ENCODE data around the gene SORL1. TPM values are rescaled to one million over a fixed set of nuclear protein-coding genes. Genes with fewer than 3 reads are reported as not detected.

The SORL1 gene
- total RNA-seq, 2 donors from 2014 or later: 9.6 to 10.6 TPM

DNA sequence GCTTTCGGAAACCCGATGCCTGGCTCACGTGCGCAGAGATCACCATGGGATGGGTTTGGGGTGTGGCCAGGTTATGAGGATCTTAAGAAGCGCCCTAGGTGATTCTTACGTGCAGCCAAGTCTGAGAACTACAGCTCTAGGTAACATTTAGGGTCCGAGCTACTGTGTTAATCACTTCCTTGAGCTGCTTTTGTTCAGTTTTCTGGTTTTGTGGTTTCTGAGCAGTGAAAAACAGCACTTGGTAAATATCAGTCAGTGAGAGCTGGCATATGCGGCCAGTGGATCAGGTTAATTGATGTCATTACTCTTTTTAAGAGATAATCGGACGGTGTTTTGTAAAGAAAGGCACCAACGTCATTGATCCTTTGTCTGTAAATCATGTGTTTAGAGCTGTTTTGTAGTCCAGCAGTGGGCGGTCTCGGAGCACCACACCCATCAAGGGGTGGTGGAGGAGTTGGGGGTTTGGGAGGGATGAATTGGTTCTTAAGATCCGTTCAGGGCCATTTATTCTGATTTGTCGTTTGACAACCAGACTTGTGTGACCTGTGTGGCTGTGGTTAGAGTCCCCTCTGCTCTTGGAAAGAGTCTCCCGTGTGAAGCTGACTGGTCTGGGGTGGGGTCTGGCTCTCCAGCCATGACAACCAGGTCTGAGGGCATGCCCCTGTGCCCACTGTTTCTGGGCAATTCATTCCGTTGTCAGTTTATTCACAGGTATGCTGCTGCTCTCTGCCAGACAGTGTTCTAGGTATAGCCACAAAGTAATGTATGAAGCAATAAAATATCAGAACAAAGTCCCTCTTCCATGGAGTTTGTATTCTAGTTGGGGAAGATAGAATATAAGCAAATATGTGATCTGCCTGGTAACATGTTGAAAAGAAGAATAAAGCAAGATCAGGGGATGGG lies 62.6 kb downstream of the SORL1 start:
- DNase-seq (no peak), ATAC-seq (no peak)
- intact Hi-C loops (cut with DNase I): no loop called here

DNA sequence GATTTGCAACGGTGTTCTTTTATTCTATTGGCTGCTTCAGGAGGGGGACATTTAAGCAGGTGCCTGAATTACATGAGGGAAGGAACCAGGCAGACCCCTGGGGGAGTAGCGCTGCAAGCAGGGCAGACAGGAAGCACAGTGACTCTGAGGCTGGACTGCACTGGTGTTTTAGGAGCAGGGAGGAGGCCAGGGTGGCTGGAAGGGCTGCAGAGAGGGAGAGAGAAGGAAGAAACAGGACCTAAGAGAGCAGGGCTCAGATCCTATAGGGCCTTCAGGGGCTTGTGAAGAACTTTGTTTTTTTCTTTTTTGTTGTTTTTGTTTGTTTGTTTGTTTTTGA lies 63.2 kb downstream of the SORL1 start:
- ATAC-seq (no peak), DNase-seq (no peak)
- intact Hi-C loops (cut with DNase I): no loop called here

DNA sequence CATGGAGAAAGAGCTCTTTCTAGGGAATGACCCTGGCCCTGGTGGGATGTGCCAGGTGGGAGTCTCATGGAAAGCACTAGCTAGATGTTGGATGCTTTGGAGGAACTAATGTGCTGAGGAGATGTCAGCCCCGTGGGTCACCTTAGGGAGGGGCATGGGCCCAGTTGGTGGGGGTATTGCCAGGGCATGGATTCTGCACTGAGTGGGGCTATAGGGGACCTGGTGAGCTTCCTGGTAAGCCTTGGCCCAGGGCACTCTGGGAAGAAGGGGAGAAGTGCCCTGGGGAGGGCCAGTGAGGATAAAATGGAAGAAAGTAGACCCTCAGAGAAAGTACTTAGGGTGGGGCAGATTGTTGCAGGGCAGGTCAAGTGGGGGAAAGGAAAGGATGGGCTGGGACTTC lies 65.9 kb downstream of the SORL1 start:
- intact Hi-C loops (cut with DNase I): no loop called here
- DNase-seq: no peak
- no peak for ATAC-seq

DNA sequence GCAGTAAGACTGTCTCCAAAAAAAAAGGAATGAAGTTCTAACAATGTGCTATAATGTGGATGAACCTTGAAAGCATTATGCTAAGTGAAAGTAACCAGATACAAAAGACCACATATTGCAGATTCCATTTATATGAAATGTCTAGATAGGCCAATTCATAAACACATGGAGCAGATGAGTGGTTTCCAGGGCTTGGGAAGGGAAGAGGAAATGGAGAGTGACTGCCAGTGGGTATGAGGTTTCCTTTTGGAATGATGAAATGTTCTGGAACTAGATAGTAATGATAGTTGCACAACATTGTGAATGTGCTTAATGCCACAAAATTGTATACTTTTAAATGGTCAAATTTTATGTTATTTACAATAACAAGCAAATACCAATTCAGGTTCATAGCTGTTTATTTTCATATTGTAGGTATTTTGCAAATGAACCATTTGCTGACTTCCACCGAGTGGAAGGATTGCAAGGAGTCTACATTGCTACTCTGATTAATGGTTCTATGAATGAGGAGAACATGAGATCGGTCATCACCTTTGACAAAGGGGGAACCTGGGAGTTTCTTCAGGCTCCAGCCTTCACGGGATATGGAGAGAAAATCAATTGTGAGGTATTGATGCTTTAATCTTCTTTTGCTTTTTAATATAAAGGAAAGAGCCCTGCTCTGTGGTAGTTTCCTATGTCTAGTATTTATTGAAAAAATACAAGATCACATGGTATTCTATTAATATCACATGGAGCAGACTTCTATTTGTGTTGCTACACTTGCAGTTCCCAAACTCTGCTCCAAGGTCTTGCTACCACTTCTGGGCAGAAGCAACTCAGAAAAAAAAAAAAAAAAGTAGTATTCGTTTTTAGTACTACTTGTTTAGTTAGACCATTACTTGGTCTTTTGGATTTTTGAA lies 68.4 kb downstream of the SORL1 start:
- DNase-seq: no peak
- intact Hi-C loops (cut with DNase I): no loop called here
- peak; percentile 49 to 59 for ATAC-seq

DNA sequence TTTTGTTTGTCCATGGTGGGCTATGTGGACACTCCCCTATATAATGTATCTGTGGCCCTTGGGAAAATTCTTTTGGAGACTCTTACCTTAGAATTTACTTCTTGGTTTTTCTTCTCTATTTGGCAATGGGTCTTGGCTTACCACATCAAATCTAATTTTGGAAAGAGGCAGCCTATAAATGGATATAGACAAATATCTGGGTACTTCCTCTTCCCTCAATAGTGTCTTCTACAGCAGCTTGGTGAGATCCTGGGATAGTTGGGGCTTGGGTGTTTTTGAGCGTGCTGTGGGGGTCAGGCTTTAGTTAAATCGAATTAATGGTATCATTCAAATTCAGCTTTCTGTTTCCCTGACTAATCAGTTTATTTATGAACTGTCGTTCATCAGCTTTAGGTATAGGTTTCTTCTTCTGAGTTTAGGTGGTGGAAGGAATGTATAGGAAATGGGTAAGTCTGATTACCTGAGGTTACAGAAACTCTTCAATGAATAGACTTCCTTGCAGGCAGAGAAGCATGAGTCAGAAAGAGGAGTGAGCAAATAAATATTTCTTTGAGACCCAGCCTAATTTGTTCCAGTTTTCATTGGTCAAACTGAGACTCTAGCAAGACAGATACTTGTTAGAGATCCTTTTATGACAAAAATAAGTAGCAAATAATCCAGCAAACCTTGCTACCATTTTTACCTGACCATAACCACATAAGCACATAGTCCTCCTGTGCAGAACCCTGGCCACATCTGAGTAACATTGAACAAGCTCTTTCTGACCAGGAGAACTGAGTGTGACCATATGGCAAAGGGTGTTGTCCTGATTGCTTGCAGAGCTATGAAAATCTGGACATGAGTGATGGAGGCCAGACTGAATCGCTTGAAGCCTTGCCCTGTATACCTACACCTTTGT lies 69.3 kb downstream of the SORL1 start:
- intact Hi-C loops (cut with DNase I): no loop called here
- no peak for ATAC-seq
- DNase-seq: no peak

DNA sequence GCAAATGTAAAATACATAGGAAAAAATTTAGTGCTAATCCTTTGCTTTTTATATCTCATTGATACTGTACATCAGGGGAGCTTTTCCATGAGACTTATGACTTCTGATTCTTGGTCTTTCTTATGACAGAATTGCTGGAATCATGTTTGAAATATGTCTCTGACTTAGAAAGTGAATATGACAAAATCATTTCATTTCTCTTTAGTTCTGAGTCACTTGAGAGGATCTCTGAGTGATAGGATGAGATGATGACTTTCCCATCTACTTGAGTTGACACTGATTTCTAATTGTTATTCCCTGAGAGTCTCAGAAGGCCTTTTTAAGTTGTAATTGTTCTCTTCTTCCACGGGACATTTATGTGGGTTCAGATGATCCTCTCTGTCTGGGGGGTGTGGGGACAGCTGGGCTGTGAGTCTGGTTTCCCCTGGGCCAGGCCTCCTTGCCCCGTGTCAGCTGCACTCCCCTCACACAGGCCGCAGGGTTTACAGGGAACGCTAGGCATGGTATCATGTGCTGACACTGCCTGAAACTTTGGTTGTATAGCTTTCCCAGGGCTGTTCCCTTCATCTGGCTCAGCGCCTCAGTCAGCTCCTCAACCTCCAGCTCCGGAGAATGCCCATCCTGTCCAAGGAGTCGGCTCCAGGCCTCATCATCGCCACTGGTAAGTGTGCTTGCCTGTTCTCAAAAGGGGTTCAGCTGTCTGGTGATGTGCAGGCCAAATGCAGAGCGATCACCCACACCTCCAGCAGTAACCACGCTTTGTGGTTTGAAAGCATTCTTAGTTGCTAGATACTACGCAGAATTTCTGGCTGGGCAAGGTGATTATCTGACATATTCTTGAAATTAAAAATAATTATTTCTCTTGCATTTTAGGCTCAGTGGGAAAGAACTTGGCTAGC lies 70.2 kb downstream of the SORL1 start:
- ATAC-seq (no peak), DNase-seq (no peak)
- intact Hi-C loops (cut with DNase I): no loop called here

DNA sequence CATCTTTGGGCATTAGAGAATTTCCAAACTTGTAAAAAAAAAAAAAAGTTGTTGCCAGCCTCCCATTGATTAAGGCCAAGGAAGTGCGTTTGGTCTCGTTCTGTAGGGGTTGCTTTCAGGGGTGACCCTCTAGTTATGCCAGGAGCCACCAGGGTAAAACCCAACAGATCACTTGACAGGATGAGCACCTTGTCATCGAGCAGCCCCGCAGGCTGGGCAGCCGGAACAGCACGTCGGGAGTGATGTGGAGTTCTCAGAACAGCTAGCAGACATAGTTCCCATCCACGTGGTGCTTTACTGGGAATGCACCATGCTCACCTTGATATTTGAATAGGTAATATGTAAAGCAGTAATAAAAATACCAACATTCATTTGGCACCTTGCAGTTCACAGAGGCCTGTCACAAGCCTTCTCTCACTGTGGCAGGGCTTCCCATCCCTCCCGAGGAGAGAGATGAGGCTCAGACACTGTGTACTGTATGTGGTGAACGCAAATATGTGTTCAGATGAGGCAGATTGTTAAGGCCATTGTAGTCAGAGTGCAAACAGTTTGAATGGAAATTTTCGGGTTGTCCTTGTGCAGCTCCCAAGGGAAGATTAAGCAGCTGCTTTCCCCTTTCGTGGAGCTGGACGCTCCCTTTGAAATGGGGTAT lies 71.6 kb downstream of the SORL1 start:
- no peak for ATAC-seq
- no peak for DNase-seq
- intact Hi-C loops (cut with DNase I): no loop called here

DNA sequence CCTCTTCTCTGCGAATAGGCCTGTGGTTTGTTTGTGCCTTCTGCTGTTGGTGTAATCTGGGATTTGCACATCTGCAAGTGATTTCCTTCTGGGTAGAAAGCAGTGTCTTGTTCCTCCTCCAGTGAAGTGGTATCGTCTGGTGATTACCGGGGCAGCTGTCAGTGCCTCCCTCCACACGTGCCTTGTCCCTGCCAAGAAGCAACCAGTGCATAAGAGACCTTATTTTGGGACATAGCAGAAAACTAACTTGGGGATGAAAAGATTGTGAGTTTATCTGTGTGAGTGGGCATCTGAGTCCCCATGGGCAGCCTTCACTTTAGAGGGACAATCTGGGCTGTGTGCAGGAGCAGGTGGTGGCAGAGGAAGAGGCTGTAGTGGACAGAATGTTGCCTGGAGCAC lies 72.1 kb downstream of the SORL1 start:
- ATAC-seq (no peak), DNase-seq (no peak)
- intact Hi-C loops (cut with DNase I): no loop called here

DNA sequence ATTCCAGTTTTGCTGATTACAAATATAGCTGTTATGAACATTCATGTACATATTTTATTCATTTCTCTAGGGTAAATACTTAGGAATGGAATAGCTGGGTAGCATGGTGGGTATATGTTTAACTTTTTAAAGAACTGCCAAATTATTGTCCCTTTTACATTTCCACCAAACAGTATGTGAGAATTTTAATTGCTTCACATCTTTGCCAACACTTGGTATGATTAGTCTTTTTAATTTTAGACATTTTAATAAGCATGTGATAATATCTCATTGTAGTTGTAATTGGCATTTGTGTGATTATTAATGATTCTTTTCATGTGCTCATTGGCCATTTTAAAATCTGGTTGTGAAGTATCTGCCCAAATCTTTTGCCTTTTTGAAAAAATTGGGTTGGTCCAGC lies 73.3 kb downstream of the SORL1 start:
- DNase-seq (no peak), ATAC-seq (no peak)
- intact Hi-C loops (cut with DNase I): no loop called here

DNA sequence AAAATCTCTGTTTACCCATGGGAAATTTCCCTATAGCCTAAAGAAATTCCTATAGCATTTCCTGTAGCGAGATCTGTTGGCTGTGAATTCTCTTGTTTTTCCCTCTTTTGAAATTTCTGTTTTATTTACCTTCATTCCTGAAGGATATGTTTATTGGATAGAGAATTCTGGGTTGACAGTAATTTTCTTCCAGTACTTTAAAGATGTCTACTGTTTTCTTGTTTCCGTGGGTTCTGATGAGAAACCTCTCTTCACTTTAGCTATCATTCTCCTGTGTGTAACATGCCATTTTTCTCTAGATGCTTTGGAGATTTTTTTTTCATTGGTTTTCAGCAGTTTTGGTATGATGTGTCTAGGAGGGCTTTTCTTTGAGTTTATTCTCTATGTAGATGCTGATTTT lies 78.1 kb downstream of the SORL1 start:
- DNase-seq (no peak), ATAC-seq (no peak)
- intact Hi-C loops (cut with DNase I): loop anchor here in 1 of 2 donors (5.0 kb wide), 1 partner anchor 208 kb away; no protein-coding TSS in a partner anchor

DNA sequence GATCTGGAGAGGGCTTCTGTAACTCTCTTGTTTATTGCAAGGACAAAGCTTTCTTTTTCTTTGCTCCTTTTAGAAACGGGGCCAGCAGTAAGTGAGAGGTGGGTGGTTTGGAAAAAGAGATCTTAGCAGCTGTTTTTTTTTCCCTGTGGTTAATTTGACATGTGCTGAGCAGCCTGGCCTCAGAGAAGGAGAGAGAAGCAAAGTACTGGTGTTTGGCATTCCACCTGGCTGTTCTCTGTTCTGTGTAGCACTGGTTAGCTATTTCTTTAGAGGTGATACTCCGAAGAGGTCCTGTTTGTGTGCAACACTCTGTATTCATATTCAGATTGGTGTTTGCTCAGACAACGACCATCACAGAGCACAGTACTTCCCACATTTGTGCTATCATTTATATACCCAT lies 81.5 kb downstream of the SORL1 start:
- no peak for ATAC-seq
- no peak for DNase-seq
- intact Hi-C loops (cut with DNase I): loop anchor here in 1 of 2 donors (5.0 kb wide), 1 partner anchor 211 kb away; no protein-coding TSS in a partner anchor

DNA sequence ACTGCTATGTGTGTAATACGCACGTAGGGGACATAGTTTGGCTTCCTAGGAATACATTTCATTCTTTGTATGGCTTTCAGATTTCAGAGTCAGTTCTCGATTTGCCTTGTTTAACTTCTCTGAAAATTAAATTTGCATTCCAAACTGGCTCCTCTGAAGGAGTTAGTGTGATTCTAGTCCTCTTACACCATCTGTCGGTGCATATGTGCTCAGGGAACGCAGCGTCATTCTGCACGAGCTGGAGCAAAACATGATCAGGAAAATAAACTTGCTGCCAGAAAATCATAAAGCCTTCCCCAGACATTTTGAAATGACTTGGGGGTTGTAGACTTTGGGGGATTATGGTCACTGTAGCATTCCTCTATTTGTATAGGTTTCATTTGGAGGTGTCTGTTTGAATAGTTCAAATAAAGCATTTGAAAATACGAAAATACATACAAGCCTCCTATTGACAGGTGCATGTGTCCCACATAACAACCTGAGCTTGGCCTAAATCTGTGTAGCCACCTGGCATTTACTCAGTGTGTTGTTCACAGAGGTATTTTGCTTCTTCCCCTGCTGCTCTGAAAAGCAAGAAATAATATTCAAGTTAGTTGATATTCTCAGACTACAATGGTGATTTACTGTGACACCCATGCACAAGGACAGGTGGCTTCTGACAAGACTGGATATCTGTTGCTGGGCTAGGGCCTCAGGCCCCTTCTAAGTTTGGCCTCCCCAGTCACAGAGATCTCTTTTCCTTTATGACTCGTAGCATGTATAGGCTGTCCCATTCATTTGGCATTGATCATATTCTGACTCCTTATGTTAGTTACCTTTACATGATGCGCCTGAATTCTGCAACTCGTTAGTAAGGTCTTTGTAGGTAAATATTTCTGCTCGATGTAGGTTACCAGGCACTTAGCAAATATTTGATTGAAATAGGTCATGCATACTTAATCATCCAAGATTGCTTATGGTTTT lies 82.3 kb downstream of the SORL1 start:
- DNase-seq (no peak), ATAC-seq (peak; percentile 53 to 68)
- intact Hi-C loops (cut with DNase I): loop anchor here in 1 of 2 donors (5.0 kb wide), 1 partner anchor 212 kb away; no protein-coding TSS in a partner anchor

DNA sequence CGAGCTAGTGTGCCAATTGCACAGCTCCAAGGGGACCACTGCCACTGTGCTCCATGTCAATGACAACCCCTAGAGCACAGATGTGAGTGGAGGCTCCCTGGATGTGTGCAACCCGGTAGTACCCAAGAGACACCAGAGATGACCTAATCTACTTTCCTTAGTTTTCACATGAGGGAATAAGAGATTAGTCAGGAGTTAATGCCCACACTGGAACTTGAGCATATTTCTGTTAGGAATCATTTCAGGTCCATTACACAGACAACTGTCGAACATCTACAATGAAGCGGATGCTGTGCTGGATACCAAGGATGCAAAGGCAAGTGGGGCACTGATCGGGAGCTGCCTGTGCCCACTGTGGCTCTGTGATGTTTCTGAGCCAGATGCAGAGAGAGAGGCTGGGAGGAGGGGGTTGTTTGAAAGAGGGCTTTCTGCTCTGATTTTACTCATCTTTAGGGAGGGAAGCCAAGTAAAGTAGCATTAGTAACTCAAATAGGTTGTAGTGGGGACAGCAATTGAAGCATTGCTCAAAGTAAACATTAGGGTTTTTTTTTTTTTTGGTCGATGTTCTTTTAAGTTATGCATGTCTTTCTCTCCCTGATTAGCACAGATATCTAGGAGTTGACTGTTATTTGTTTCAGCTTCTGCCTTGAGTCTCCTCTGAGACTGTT lies 83.1 kb downstream of the SORL1 start:
- no peak for DNase-seq
- intact Hi-C loops (cut with DNase I): no loop called here
- ATAC-seq: no peak

DNA sequence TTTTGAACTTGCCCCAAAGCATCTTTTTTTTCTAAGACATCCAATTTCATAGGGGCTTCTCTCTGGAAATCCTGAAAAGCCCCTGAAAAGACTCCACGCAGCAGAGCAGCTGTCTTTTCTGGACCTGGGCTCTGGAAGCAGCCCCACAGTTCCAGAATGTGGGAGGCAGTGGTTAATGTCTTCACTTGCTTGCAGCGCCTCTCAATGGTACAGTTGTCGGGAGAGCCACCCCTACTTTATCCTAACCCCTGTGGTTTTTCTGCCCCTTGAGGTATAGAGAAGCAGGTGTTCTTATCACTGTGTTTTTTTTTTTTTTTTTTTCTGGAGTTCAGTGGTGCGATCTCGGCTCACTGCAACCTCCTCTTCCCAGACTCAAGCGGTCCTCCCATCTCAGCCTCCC lies 84.0 kb downstream of the SORL1 start:
- intact Hi-C loops (cut with DNase I): no loop called here
- no peak for ATAC-seq
- no peak for DNase-seq

DNA sequence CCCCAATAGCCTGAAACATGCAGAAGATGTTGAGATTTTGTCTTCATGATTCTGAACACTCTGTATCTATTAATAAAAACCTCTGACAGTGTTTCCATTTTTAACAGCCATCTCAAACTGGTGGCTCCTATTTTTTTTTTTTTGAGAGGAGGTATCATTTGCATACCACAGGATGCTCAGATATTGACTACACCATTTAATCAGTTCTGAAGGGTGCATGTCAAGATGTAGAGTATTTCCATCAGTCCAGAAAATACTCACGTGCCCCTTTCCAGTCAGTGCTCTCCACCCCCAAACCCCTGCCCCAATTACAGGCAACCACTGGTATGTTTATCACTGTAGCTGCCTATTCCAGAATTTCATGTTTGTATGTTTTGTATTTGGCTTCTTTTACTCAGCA lies 85.9 kb downstream of the SORL1 start:
- intact Hi-C loops (cut with DNase I): no loop called here
- no peak for DNase-seq
- ATAC-seq: no peak

DNA sequence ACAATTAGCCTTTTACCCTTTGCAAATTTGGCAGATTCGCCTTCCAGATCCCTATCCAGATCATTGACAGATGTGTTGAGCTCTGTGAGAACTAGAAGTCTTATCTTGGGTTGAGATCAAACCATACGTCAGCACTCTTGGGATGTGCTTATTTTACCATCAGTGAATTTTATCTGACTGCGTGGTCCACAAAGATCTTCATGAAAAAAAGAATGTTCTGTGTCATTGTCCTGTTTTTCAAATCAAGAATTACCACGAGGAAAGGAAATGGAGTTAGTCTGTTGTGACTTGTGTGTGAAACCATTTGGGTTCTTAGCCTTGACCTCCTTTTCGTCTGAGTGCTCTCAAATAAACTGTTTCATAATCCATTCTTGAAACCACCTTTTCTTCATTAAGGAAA lies 86.9 kb downstream of the SORL1 start:
- DNase-seq (no peak), ATAC-seq (no peak)
- intact Hi-C loops (cut with DNase I): no loop called here

Data from left cardiac atrium (tissue), 4 donors.